ENCODE measurements around the gene PTPN23.

DNA sequence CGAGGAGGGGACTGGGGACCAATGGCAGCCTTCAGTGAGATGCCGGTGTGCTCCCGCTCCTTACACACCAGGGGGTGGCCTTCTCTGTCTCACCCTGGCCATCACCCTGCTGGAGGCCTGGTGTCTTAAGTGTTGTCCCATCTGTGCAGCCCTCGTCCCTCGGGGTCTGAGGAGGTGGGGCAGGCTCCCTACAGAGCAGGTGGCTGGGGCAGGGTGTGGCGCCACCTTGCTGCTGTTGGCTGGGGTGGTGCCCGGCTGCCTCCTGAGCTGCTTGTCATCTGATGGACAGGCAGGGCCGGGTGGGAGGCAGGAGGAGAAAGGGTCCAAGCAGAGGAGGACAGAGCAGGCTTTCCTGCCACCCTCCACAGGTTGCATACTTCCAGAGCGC is 25.9 kb downstream of the PTPN23 start:
- TF ChIP-seq ELF4 (IDR thresholded peaks at IDR 0.05) (no peak), FOXA1 (IDR thresholded peaks at IDR 0.05) (no peak), NFRKB (IDR thresholded peaks at IDR 0.05) (no peak), TARDBP (IDR thresholded peaks at IDR 0.05) (no peak), BHLHE40 (IDR thresholded peaks at IDR 0.05; ENCODE audit: borderline replicate concordance) (no peak), FOXK2 (IDR thresholded peaks at IDR 0.05) (no peak), SUZ12 (IDR thresholded peaks at IDR 0.05) (no peak)
